ENCODE results near the gene STAG1.

- TF ChIP-seq CTCF (IDR thresholded peaks at IDR 0.05) (no peak), EP300 (IDR thresholded peaks at IDR 0.05) (no peak), POLR2A (IDR thresholded peaks at IDR 0.05; ENCODE audit: low read depth) (no peak)
Measured at GRCh38 chr3:136512381-136512780, 239.8 kb downstream of the STAG1 start.

Measured in esophagus muscularis mucosa (tissue), 4 donors.